ENCODE data around the gene PHF21B.
"Not testable (repeated sequence)": the region's sequence is repeated elsewhere in the genome, so short reads cannot be mapped to it uniquely, and the experiment has no call there.

- not testable (repeated sequence) for TF ChIP-seq CTCF (conservative IDR thresholded peaks at IDR 0.05); ZFX (IDR thresholded peaks at IDR 0.05)
Observed at GRCh38 chr22:44904492-44905152, 105.2 kb downstream of the PHF21B start.
